PC-3 (cell line): ENCODE measurements around the gene LRRC49.

Experiments used
- CTCF ChIP-seq: fragments of 300-600 bp; sonication (generic); conservative IDR thresholded peaks from 2 replicates; pipeline ENCODE4 v1.5.1; 2017; ENCODE audit warnings: antibody characterized with exemption, low read depth, mild to moderate bottlenecking, low read length
- EZH2 ChIP-seq: fragments of 300-600 bp; sonication (generic); IDR thresholded peaks from one replicate; pipeline ENCODE4 v1.6.1; 2017; ENCODE audit warnings: antibody characterized with exemption, mild to moderate bottlenecking, low read length; ENCODE audit not compliant: unreplicated experiment
- EZH2phosphoT487 ChIP-seq: fragments of 300-600 bp; sonication (generic); IDR thresholded peaks from 2 replicates; pipeline ENCODE4 v1.6.1; 2018; ENCODE audit warnings: mild to moderate bottlenecking, antibody characterized with exemption, low read length, borderline replicate concordance

GRCh38 chr15:70845602-70846360, 46.8 kb upstream of the LRRC49 start:
- TF ChIP-seq CTCF = no peak
- no peak for TF ChIP-seq EZH2phosphoT487
- no peak for TF ChIP-seq EZH2
